GM19099 (cell line): ENCODE measurements around the gene MIPOL1.

Source experiments
- POLR2A ChIP-seq: IDR thresholded peaks from 3 replicates; pipeline ENCODE4 v1.6.1; 2011; ENCODE audit warnings: low read depth; ENCODE audit not compliant: insufficient read length; ENCODE audit errors: extremely low read depth

Gene MIPOL1

GRCh38 chr14:37573356-37573755, 375.6 kb downstream of the MIPOL1 start:
- TF ChIP-seq POLR2A: no peak

DNA sequence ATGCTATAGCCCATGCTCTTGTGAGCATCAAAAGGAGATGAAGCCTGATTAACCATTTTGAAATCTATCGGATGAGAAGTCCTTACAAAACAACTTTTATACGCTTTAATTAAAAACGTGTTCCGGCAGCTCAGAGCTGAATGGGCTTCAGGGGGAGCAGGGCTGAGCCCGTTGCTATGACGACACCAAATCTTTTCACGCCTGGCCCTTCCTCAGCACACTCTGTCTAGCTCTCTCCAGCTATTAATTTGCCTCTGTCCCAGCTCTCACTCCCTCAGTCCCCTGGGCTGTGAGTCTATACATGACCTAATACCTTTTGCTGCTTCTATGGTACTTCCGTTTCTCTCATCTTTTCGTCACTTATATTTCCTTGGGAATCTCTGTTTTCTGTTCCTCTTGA, 381.5 kb downstream of the MIPOL1 start:
- TF ChIP-seq POLR2A: no peak

DNA sequence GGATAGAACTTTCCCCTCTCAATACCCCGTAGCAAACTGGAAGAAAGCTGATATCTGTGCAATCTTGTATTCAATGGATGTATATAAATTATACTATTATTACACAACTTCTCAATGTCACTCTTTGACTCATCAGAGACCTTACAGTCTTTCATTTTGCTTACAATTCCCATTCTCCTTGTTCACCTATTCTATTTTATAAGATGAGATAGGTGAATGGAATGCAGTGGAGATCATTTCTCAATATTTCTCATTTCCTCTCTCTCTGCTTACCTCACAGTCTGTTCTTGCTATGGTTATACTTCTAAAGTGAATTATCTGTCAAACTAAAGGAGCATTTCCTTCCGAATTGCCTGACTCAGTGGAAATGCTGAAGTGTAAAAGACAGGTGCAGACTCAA, 382.4 kb downstream of the MIPOL1 start:
- no peak for TF ChIP-seq POLR2A

GRCh38 chr14:37583358-37584210, 385.8 kb downstream of the MIPOL1 start:
- TF ChIP-seq POLR2A: no peak

GRCh38 chr14:37584211-37585100, 386.7 kb downstream of the MIPOL1 start:
- no peak for TF ChIP-seq POLR2A

GRCh38 chr14:37585101-37585511, 387.4 kb downstream of the MIPOL1 start:
- TF ChIP-seq POLR2A: no peak

DNA sequence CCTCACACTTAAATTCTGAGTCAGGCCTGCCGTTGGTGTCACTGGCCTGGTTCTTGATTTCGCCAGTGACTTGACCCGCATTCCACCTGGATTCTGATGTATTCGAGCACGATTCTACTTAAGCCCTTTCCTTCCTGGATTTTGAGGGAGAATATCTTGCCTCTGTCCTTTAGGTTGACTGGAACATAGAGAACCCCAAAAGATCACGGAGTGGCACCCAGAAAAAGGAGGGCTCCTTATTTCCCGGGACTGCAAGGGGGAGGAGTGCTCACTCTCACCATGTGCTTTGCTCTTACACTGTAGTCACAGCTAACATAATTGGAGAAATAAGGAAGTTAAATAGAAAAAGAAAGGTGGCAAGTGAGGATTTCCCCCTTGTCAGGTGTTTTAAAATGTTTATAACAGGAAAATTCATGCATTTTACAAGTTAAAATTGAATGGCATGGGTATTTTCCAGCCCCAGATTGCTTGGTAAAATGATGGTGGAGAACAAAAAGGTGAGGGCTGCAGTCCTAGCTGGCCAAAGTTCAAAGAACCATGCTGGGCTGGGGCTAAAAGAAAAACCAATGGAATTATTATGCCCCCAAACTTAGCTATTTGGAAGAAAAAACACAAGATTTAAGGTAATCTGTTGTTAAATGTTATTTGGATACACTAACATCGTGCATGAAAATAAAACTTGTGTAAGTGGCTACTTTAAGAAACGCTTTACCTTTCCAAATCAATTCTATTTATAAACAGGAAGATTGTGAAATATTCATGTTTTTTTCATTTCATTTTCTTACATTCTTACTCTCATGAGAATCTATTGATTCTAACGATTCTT, 388.4 kb downstream of the MIPOL1 start:
- no peak for TF ChIP-seq POLR2A

DNA sequence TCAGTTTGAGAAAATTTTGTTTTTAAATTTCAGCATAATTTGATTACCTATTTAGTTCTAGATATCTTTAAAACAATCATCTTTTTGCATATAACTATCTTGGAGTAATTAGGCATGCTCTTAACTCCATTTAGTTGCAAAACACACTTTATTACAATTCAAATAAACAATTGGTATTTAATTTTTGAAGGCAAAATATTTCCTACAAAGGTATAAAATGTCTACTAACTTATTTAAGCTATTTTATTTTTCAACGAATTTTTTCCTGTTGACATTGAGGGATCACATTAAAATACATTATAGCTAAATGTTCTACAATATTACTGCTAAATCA, 389.0 kb downstream of the MIPOL1 start:
- TF ChIP-seq POLR2A: no peak

GRCh38 chr14:37587131-37587803, 389.5 kb downstream of the MIPOL1 start:
- no peak for TF ChIP-seq POLR2A

GRCh38 chr14:37587881-37588666, 390.3 kb downstream of the MIPOL1 start:
- no peak for TF ChIP-seq POLR2A

DNA sequence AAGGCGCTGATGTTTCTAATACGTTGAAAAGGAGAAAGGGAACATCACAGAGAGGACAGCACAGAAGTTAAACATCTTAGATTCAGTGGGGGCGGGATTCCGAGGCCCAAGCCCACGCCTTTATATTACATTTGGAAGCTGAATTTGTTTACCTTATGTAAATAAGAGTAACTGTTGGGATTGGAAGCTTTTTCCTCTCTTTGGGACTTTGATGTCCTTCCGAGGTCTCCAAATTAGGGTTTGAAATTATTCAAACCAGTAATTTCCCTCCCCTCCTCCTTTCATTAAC, 390.9 kb downstream of the MIPOL1 start:
- no peak for TF ChIP-seq POLR2A

DNA sequence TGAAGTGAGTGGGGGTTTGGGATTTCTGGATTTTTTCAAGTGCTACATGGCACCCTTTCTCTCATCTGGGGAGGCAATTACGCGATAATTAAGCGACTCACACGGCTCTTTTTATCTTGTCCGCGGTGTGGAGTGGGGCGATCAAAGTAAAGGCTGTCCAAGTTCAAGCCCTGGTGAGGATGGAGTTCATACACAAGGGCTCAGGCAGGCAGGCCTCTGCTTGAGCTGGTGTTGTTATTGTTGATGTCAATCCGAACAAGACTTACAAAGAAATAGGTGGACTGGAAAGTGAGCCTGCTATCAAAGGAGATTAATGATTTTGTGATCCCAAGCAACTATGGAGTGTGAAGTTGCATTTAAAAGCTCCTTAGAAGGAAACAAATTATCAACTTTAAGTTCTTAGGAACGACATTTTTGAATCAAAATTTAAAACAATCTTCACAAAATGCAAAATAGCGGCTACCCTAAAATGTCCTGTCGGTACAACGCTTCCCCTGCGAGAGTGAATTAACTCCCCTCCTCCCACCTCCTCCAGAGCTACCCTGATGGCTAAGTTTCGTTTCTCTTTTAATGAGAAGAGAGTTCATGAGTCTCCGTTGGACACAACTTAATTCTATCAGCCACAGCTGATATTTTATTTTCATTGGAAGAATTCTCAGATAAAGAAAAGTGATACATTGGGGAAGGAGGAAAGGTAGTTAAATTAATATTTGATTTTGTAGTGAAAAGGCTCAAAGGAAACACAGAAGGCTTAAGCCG, 391.4 kb downstream of the MIPOL1 start:
- no peak for TF ChIP-seq POLR2A

DNA sequence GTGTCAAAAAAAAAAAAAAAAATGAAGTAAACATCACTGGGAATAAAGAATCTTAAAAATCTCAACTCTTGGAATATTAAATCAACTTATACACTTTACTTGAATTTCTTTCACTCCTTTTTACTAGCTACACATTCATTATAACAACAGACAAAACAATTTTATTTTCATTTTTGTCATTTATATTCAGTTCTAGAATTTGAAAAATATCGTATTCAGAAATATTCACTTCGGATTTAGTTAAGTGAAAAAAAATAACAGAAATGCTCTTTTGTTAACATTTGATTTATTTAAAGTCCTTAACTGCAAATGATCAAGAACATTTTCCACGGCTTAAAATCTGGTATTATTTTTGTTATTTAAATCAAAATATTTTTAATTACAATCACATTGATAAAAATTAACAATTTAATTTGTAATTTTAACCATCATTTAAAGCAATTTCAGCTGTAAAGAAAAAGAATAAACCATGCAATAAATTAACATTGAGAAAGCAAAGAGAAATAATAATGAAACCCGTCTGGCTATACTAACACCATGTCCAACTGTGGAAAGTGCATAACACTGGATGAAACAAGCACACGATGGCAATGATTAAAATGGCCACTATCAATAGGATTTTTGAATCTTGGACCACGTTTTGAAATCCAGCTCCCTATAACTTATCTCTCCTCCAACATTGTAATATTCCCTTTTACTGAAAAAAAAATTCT, 392.1 kb downstream of the MIPOL1 start:
- TF ChIP-seq POLR2A: no peak
